A549 treated with DMSO at 1 μM for 4 hours (cell line): Measurements from ENCODE around the gene CCR1. TPM values are rescaled to one million over a fixed set of nuclear protein-coding genes. Genes with fewer than 3 reads are reported as not detected.

Experiments used
- total RNA-seq: library from RNA; stranded (reverse); fragments of 200-300 nt; extraction: Qiagen RNA extraction; gene quantifications from 5 replicates; pipeline ENCODE4 v1.2.3, GENCODE V29; 2022; ENCODE audit warnings: low read depth

CCR1 gene
- total RNA-seq: 0.07 TPM in 1 of 5 replicates, not detected in the others

GRCh38 chr3:46208167-46208704 is at the start of gene CCR1:
Gene CCR1 (minus strand): TSS chr3:46208313. CDS start chr3:46204313, 4,000 bp downstream.

GRCh38 chr3:46242120-46242519 is 34.0 kb upstream of the CCR1 start, which contains the start of gene CCR3:
Gene CCR3 (plus strand): TSS chr3:46242460. CDS start chr3:46265159, 22,699 bp downstream.

Other genes with a start within 250 kb of the CCR1 start
- gene FYCO1, start 212.5 kb downstream of the CCR1 start, total RNA-seq: 4.9 to 6.3 TPM (median 5.8 TPM) in 5 replicates
- not detected in 5 replicates for gene XCR1, start 180.8 kb downstream of the CCR1 start, total RNA-seq
- not detected in 5 replicates for gene CCR3, start 34.1 kb upstream of the CCR1 start, total RNA-seq
- gene CCR2, start 145.8 kb upstream of the CCR1 start, total RNA-seq: not detected in 5 replicates
- not detected in 5 replicates for gene CCR5, start 162.6 kb upstream of the CCR1 start, total RNA-seq
- gene CCRL2, start 198.9 kb upstream of the CCR1 start, total RNA-seq: 0.15 to 0.38 TPM (median 0.17 TPM) in 5 replicates